WTC11 (cell line): ENCODE data around the gene FLT1. TPM values are rescaled to one million over a fixed set of nuclear protein-coding genes. Genes with fewer than 3 reads are reported as not detected.

ENCODE experiments used
- ATAC-seq: fragments of 200-7000 bp; cut with Tn5 transposase; 2 replicates; pipeline ENCODE4 v1.10.0; 2021; ENCODE audit warnings: mild to moderate bottlenecking, moderate library complexity
- CTCF ChIA-PET: fragments of 300-600 bp; sonication (Branson Sonifier 250); formaldehyde crosslinking; loops from one replicate; lab custom pipeline; 2021; ENCODE audit warnings: antibody characterized with exemption; lab: Charles Lee
- POLR2A ChIA-PET: fragments of 350-600 bp; sonication (Branson Sonifier 250); formaldehyde crosslinking; loops from one replicate; lab custom pipeline; 2021; ENCODE audit warnings: antibody characterized with exemption; lab: Charles Lee
- DNase-seq: peaks from one replicate; pipeline ENCODE4 v3.0.0; 2021; ENCODE audit warnings: low spot score
- H3K27ac Mint-ChIP-seq: 2 replicates; pipeline ENCODE4 v1.8.0; 2021; ENCODE audit warnings: mixed read lengths
- H3K27me3 Mint-ChIP-seq: 2 replicates; pipeline ENCODE4 v1.8.0; 2021; ENCODE audit warnings: low read depth, mild to moderate bottlenecking, moderate library complexity, mixed read lengths
- H3K36me3 Mint-ChIP-seq: 2 replicates; pipeline ENCODE4 v1.8.0; 2021; ENCODE audit warnings: mixed read lengths
- H3K4me1 Mint-ChIP-seq: 2 replicates; pipeline ENCODE4 v1.8.0; 2022; ENCODE audit warnings: mixed read lengths
- H3K4me3 Mint-ChIP-seq: 2 replicates; pipeline ENCODE4 v1.8.0; 2021; ENCODE audit warnings: mild to moderate bottlenecking, moderate library complexity, mixed read lengths
- H3K9me3 Mint-ChIP-seq: 2 replicates; pipeline ENCODE4 v1.8.0; 2021; ENCODE audit warnings: mixed read lengths
- ATF6 ChIP-seq: sonication (generic); formaldehyde crosslinking; IDR thresholded peaks from 2 replicates; pipeline ENCODE4 v1.8.1; 2023; ENCODE audit warnings: mild to moderate bottlenecking, missing genetic modification reagents
- CBFB ChIP-seq: sonication (generic); formaldehyde crosslinking; IDR thresholded peaks from 2 replicates; pipeline ENCODE4 v1.8.1; 2022; ENCODE audit warnings: mild to moderate bottlenecking, low read depth, missing genetic modification reagents
- ESRRA ChIP-seq: sonication (generic); formaldehyde crosslinking; IDR thresholded peaks from 2 replicates; pipeline ENCODE4 v1.8.1; 2022; ENCODE audit warnings: mild to moderate bottlenecking, missing genetic modification reagents, borderline replicate concordance
- ETV6 ChIP-seq: sonication (generic); formaldehyde crosslinking; IDR thresholded peaks from 2 replicates; pipeline ENCODE4 v1.8.1; 2022; ENCODE audit warnings: mild to moderate bottlenecking, missing genetic modification reagents
- FOXK1 ChIP-seq: sonication (generic); formaldehyde crosslinking; IDR thresholded peaks from 2 replicates; pipeline ENCODE4 v1.8.0; 2022; ENCODE audit warnings: mild to moderate bottlenecking, moderate library complexity, missing genetic modification reagents
- FOXP1 ChIP-seq: sonication (generic); formaldehyde crosslinking; IDR thresholded peaks from 2 replicates; pipeline ENCODE4 v1.8.0; 2022; ENCODE audit warnings: missing genetic modification reagents, mild to moderate bottlenecking, moderate library complexity, borderline replicate concordance
- GRHL2 ChIP-seq: fragments of 250-450 bp; sonication (Bioruptor Pico); IDR thresholded peaks from 2 replicates; pipeline ENCODE4 v1.8.0; 2022; ENCODE audit warnings: mild to moderate bottlenecking, moderate library complexity; ENCODE audit not compliant: insufficient replicate concordance, severe bottlenecking
- HMGA2 ChIP-seq: fragments of 250-450 bp; sonication (Bioruptor Pico); IDR thresholded peaks from 2 replicates; pipeline ENCODE4 v1.4.0; 2021; ENCODE audit warnings: mild to moderate bottlenecking, moderate library complexity
- JAZF1 ChIP-seq: fragments of 250-450 bp; sonication (Bioruptor Pico); IDR thresholded peaks from 2 replicates; pipeline ENCODE4 v1.9.0; 2021; ENCODE audit warnings: moderate library complexity, mild to moderate bottlenecking, inconsistent platforms
- MAX ChIP-seq: sonication (generic); formaldehyde crosslinking; IDR thresholded peaks from 2 replicates; pipeline ENCODE4 v1.8.0; 2022; ENCODE audit warnings: mild to moderate bottlenecking, missing genetic modification reagents
- NFE2L1 ChIP-seq: sonication (generic); formaldehyde crosslinking; IDR thresholded peaks from 2 replicates; pipeline ENCODE4 v1.8.1; 2023; ENCODE audit warnings: missing genetic modification reagents
- NR1H2 ChIP-seq: sonication (generic); formaldehyde crosslinking; IDR thresholded peaks from 2 replicates; pipeline ENCODE4 v1.9.0; 2021; ENCODE audit warnings: mild to moderate bottlenecking, moderate library complexity, missing genetic modification reagents
- PRRX2 ChIP-seq: fragments of 250-450 bp; sonication (Bioruptor Pico); IDR thresholded peaks from 2 replicates; pipeline ENCODE4 v1.8.0; 2021; ENCODE audit warnings: mild to moderate bottlenecking
- RELA ChIP-seq: sonication (generic); formaldehyde crosslinking; IDR thresholded peaks from 2 replicates; pipeline ENCODE4 v1.8.1; 2022; ENCODE audit warnings: missing genetic modification reagents, mild to moderate bottlenecking, borderline replicate concordance
- RORB ChIP-seq: fragments of 250-450 bp; sonication (Bioruptor Pico); IDR thresholded peaks from 2 replicates; pipeline ENCODE4 v1.9.0; 2021; ENCODE audit warnings: mild to moderate bottlenecking
- SOX15 ChIP-seq: fragments of 250-450 bp; sonication (Bioruptor Pico); IDR thresholded peaks from 2 replicates; pipeline ENCODE4 v1.9.0; 2021; ENCODE audit warnings: mild to moderate bottlenecking
- USF2 ChIP-seq: sonication (generic); formaldehyde crosslinking; IDR thresholded peaks from 2 replicates; pipeline ENCODE4 v1.8.1; 2023; ENCODE audit warnings: mild to moderate bottlenecking, missing genetic modification reagents, moderate library complexity
- ZBTB43 ChIP-seq: sonication (generic); formaldehyde crosslinking; IDR thresholded peaks from 2 replicates; pipeline ENCODE4 v1.8.1; 2023; ENCODE audit warnings: mild to moderate bottlenecking, missing genetic modification reagents
- ZNF281 ChIP-seq: sonication (generic); formaldehyde crosslinking; IDR thresholded peaks from 2 replicates; pipeline ENCODE4 v1.8.0; 2023; ENCODE audit warnings: mild to moderate bottlenecking, missing genetic modification reagents
- ZNF416 ChIP-seq: fragments of 250-450 bp; sonication (Bioruptor Pico); IDR thresholded peaks from 2 replicates; pipeline ENCODE4 v1.9.0; 2021; ENCODE audit warnings: mild to moderate bottlenecking, inconsistent platforms
- total RNA-seq: library from RNA; stranded (reverse); gene quantifications from 3 replicates; pipeline ENCODE4 v1.2.3, GENCODE V29; 2021
- TF ChIP-seq, protein P1 (sequence below): sonication (generic); formaldehyde crosslinking; IDR thresholded peaks from 2 replicates; pipeline ENCODE4 v1.8.1; 2023; ENCODE audit warnings: mild to moderate bottlenecking, missing genetic modification reagents, borderline replicate concordance
- TF ChIP-seq, protein P2 (sequence below): sonication (generic); formaldehyde crosslinking; conservative IDR thresholded peaks from 2 replicates; pipeline ENCODE4 v1.8.1; 2023; ENCODE audit warnings: mild to moderate bottlenecking, low read depth, missing genetic modification reagents, moderate library complexity

Gene FLT1
- total RNA-seq, 1 experiment from 2014 or later: 66.3 TPM

- TF ChIP-seq ATF6 (no peak), ZNF281 (CRISPR knock-in tag) (no peak), NR1H2 (CRISPR knock-in tag) (no peak), ZBTB43 (CRISPR knock-in tag) (no peak), FOXP1 (CRISPR knock-in tag) (no peak), ZNF416 (CRISPR knock-in tag) (no peak), NFE2L1 (no peak), HMGA2 (CRISPR knock-in tag) (no peak), CBFB (no peak), ETV6 (no peak), FOXK1 (CRISPR knock-in tag) (no peak), ESRRA (CRISPR knock-in tag) (no peak), PRRX2 (CRISPR knock-in tag) (no peak), USF2 (CRISPR knock-in tag) (no peak), GRHL2 (CRISPR knock-in tag) (no peak)
Measured at GRCh38 chr13:28329395-28330158, 165.4 kb downstream of the FLT1 start (continued).

DNA sequence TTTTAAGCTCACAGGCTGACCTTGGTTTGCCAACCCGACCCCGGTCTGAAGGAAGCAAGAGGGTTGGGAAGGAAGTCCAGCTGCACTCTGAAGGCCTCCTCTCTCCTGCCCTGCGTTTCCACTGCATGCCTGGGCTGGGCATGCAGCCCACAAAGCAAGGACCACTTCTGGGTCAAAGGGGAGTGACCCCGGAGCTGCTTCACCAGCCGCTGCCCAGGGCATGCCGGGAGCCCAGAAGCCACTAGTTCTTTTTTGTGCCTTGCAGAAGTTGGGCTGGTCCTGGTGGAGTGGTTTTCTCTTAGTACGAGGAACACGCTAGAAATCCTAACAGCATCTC is 166.7 kb downstream of the FLT1 start:
- ChIA-PET POLR2A (no interaction called here), CTCF (interaction anchor here (1.4 kb wide), 1 partner anchor 308 kb away, joined by 3 read pairs; no protein-coding TSS in a partner anchor)
- Mint-ChIP-seq H3K27ac (no peak overlapping the region), H3K4me1 (peaks cover 19% of the 10 kb centered on the region), H3K9me3 (no peaks in the 10 kb centered on the region), H3K27me3 (no peaks in the 10 kb centered on the region), H3K4me3 (no peak overlapping the region), H3K36me3 (peaks cover 21% of the 10 kb centered on the region)
- ATAC-seq: no peak
- DNase-seq: no peak
- TF ChIP-seq RORB (CRISPR knock-in tag): no peak
- TF ChIP-seq, protein P1, sequence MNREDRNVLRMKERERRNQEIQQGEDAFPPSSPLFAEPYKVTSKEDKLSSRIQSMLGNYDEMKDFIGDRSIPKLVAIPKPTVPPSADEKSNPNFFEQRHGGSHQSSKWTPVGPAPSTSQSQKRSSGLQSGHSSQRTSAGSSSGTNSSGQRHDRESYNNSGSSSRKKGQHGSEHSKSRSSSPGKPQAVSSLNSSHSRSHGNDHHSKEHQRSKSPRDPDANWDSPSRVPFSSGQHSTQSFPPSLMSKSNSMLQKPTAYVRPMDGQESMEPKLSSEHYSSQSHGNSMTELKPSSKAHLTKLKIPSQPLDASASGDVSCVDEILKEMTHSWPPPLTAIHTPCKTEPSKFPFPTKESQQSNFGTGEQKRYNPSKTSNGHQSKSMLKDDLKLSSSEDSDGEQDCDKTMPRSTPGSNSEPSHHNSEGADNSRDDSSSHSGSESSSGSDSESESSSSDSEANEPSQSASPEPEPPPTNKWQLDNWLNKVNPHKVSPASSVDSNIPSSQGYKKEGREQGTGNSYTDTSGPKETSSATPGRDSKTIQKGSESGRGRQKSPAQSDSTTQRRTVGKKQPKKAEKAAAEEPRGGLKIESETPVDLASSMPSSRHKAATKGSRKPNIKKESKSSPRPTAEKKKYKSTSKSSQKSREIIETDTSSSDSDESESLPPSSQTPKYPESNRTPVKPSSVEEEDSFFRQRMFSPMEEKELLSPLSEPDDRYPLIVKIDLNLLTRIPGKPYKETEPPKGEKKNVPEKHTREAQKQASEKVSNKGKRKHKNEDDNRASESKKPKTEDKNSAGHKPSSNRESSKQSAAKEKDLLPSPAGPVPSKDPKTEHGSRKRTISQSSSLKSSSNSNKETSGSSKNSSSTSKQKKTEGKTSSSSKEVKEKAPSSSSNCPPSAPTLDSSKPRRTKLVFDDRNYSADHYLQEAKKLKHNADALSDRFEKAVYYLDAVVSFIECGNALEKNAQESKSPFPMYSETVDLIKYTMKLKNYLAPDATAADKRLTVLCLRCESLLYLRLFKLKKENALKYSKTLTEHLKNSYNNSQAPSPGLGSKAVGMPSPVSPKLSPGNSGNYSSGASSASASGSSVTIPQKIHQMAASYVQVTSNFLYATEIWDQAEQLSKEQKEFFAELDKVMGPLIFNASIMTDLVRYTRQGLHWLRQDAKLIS (CRISPR knock-in tag): no peak
- TF ChIP-seq USF2 (CRISPR knock-in tag): no peak
- no peak for TF ChIP-seq GRHL2 (CRISPR knock-in tag)
- TF ChIP-seq MAX: no peak
- no peak for TF ChIP-seq RELA (CRISPR knock-in tag)
- no peak for TF ChIP-seq JAZF1 (CRISPR knock-in tag)
- TF ChIP-seq ETV6: no peak
- TF ChIP-seq, protein P2, sequence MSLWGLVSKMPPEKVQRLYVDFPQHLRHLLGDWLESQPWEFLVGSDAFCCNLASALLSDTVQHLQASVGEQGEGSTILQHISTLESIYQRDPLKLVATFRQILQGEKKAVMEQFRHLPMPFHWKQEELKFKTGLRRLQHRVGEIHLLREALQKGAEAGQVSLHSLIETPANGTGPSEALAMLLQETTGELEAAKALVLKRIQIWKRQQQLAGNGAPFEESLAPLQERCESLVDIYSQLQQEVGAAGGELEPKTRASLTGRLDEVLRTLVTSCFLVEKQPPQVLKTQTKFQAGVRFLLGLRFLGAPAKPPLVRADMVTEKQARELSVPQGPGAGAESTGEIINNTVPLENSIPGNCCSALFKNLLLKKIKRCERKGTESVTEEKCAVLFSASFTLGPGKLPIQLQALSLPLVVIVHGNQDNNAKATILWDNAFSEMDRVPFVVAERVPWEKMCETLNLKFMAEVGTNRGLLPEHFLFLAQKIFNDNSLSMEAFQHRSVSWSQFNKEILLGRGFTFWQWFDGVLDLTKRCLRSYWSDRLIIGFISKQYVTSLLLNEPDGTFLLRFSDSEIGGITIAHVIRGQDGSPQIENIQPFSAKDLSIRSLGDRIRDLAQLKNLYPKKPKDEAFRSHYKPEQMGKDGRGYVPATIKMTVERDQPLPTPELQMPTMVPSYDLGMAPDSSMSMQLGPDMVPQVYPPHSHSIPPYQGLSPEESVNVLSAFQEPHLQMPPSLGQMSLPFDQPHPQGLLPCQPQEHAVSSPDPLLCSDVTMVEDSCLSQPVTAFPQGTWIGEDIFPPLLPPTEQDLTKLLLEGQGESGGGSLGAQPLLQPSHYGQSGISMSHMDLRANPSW (CRISPR knock-in tag): no peak
- no peak for TF ChIP-seq SOX15 (CRISPR knock-in tag)
- TF ChIP-seq NR1H2 (CRISPR knock-in tag): no peak
